Panc1 (cell line): ENCODE measurements around the gene CFAP299. TPM values are rescaled to one million over a fixed set of nuclear protein-coding genes. Genes with fewer than 3 reads are reported as not detected.

ENCODE experiments used
- ATAC-seq: fragments of 200-7000 bp; cut with Tn5 transposase; 2 replicates; pipeline ENCODE4 v1.9.1; 2020; ENCODE audit warnings: mild to moderate bottlenecking, moderate library complexity
- BruUV-seq: library from RNA; stranded (reverse); fragments of 400-500 nt; replicated peaks from 2 replicates; lab custom pipeline; 2021; lab: Mats Ljungman, UMichigan
- CTCF ChIA-PET: fragments of 300-600 bp; sonication (Branson Sonifier 250); formaldehyde crosslinking; loops from one replicate; lab custom pipeline; 2022; ENCODE audit warnings: antibody characterized with exemption; lab: Charles Lee
- POLR2A ChIA-PET: fragments of 300-600 bp; sonication (Branson Sonifier 250); formaldehyde crosslinking; loops from one replicate; lab custom pipeline; 2022; ENCODE audit warnings: antibody characterized with exemption; lab: Charles Lee
- DNase-seq: peaks from one replicate; pipeline ENCODE4 v3.0.0-alpha.2; 2010; ENCODE audit warnings: low read depth, low spot score
- H3K27ac ChIP-seq: 2 replicates; pipeline ENCODE4 v1.5.1; 2011; ENCODE audit warnings: mild to moderate bottlenecking, low read length, inconsistent platforms
- H3K27me3 ChIP-seq: fragments of 200-500 bp; sonication (Bioruptor generic); 2 replicates; pipeline ENCODE4 v1.6.0; 2014; ENCODE audit warnings: low read length, inconsistent platforms; ENCODE audit not compliant: control insufficient read depth, insufficient read depth
- H3K36me3 ChIP-seq: fragments of 200-500 bp; sonication (Bioruptor generic); 2 replicates; pipeline ENCODE4 v1.5.1; 2014; ENCODE audit warnings: inconsistent platforms, mild to moderate bottlenecking, low read length, moderate library complexity; ENCODE audit not compliant: control insufficient read depth, insufficient read depth
- H3K4me1 ChIP-seq: 2 replicates; pipeline ENCODE4 v1.5.1; 2011; ENCODE audit warnings: inconsistent platforms, mild to moderate bottlenecking, low read length, moderate library complexity; ENCODE audit not compliant: control insufficient read depth, insufficient read depth
- H3K4me3 ChIP-seq, 2 experiments: 2 replicates each; pipeline ENCODE4 v1.5.1; 2011 to 2012; ENCODE audit warnings: low read depth in 2 of 2, low read length in 2 of 2, mild to moderate bottlenecking in 2 of 2, inconsistent platforms in 1 of 2, moderate library complexity in 1 of 2
- H3K9me3 ChIP-seq: fragments of 200-500 bp; sonication (Bioruptor generic); 2 replicates; pipeline ENCODE4 v1.5.1; 2014; ENCODE audit warnings: low read depth, mild to moderate bottlenecking, inconsistent platforms, low read length, moderate library complexity; ENCODE audit not compliant: control insufficient read depth, insufficient read depth
- POLR2AphosphoS5 ChIP-seq: IDR thresholded peaks from 2 replicates; pipeline ENCODE4 v1.6.1; 2012; ENCODE audit warnings: mild to moderate bottlenecking, low read depth, low read length, moderate library complexity
- SIN3A ChIP-seq: IDR thresholded peaks from 2 replicates; pipeline ENCODE4 v1.6.1; 2012; ENCODE audit warnings: low read depth, mild to moderate bottlenecking, low read length, moderate library complexity, borderline replicate concordance; ENCODE audit not compliant: insufficient read depth
- TCF7L2 ChIP-seq: IDR thresholded peaks from 2 replicates; pipeline ENCODE4 v1.6.1; 2011; ENCODE audit warnings: mild to moderate bottlenecking, low read depth, low read length, inconsistent platforms
- in situ Hi-C: cut with HindIII; loops from 2 replicates; pipeline ENCODE4 v1.10.0; 2016; ENCODE audit warnings: low sequenced_read_pairs, low pct_unique_long_range_greater_than_20kb
- intact Hi-C: fragments of 100-400 bp; cut with micrococcal nuclease; formaldehyde crosslinking; loops from one replicate; pipeline ENCODE4 v1.10.0; 2022; ENCODE audit not compliant: unreplicated experiment
- total RNA-seq: library from RNA; stranded (reverse); gene quantifications from one replicate; pipeline ENCODE4 v1.2.1, GENCODE V29; 2021; ENCODE audit not compliant: unreplicated experiment
- TF ChIP-seq, protein P1 (sequence below): fragments of 450-650 bp; IDR thresholded peaks from 2 replicates; pipeline ENCODE4 v1.5.1; 2017; ENCODE audit warnings: mild to moderate bottlenecking
- TF ChIP-seq, protein P2 (sequence below), 2 experiments: IDR thresholded peaks; 2 replicates each; pipeline ENCODE4 v1.6.1; 2011 to 2012; ENCODE audit warnings: low read depth in 2 of 2, control low read depth in 1 of 2, low read length in 1 of 2, mild to moderate bottlenecking in 1 of 2, moderate library complexity in 1 of 2; ENCODE audit not compliant: insufficient read depth in 1 of 2

The CFAP299 gene
- total RNA-seq, 1 experiment from 2014 or later, result not detected

DNA sequence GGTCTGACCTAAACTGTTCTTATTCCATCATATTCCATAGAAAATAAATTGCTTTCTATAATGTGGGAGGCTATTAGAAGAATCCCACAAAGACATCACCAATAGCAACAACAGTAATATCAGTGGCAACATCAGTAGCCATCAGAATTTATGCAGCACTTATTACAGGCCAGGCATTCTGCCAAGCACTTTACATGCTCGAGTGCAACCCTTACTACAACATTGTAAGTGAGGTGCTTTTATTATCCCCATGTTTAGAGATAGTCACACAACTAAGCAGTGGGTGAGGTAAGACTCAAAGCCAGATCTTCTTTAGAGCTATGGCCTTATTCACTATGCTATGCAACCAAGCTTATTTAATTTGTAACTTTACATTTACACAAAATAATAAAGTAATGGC, 377.9 kb downstream of the CFAP299 start:
- CTCF ChIA-PET, result no interaction called here
- intact Hi-C loops (no loop called here), in situ Hi-C loops (no loop called here)
- ATAC-seq (no peak), DNase-seq (no peak)
- H3K9me3 ChIP-seq, result no peaks in the 10 kb centered on the region
- no peaks in the 10 kb centered on the region for H3K4me1 ChIP-seq
- H3K36me3 ChIP-seq, result no peaks in the 10 kb centered on the region
- BruUV-seq, result no TSS peak
- TF ChIP-seq SIN3A (no peak), TCF7L2 (no peak), POLR2AphosphoS5 (no peak)
- TF ChIP-seq, protein P1, sequence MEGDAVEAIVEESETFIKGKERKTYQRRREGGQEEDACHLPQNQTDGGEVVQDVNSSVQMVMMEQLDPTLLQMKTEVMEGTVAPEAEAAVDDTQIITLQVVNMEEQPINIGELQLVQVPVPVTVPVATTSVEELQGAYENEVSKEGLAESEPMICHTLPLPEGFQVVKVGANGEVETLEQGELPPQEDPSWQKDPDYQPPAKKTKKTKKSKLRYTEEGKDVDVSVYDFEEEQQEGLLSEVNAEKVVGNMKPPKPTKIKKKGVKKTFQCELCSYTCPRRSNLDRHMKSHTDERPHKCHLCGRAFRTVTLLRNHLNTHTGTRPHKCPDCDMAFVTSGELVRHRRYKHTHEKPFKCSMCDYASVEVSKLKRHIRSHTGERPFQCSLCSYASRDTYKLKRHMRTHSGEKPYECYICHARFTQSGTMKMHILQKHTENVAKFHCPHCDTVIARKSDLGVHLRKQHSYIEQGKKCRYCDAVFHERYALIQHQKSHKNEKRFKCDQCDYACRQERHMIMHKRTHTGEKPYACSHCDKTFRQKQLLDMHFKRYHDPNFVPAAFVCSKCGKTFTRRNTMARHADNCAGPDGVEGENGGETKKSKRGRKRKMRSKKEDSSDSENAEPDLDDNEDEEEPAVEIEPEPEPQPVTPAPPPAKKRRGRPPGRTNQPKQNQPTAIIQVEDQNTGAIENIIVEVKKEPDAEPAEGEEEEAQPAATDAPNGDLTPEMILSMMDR, result no peak
- TF ChIP-seq, protein P2, sequence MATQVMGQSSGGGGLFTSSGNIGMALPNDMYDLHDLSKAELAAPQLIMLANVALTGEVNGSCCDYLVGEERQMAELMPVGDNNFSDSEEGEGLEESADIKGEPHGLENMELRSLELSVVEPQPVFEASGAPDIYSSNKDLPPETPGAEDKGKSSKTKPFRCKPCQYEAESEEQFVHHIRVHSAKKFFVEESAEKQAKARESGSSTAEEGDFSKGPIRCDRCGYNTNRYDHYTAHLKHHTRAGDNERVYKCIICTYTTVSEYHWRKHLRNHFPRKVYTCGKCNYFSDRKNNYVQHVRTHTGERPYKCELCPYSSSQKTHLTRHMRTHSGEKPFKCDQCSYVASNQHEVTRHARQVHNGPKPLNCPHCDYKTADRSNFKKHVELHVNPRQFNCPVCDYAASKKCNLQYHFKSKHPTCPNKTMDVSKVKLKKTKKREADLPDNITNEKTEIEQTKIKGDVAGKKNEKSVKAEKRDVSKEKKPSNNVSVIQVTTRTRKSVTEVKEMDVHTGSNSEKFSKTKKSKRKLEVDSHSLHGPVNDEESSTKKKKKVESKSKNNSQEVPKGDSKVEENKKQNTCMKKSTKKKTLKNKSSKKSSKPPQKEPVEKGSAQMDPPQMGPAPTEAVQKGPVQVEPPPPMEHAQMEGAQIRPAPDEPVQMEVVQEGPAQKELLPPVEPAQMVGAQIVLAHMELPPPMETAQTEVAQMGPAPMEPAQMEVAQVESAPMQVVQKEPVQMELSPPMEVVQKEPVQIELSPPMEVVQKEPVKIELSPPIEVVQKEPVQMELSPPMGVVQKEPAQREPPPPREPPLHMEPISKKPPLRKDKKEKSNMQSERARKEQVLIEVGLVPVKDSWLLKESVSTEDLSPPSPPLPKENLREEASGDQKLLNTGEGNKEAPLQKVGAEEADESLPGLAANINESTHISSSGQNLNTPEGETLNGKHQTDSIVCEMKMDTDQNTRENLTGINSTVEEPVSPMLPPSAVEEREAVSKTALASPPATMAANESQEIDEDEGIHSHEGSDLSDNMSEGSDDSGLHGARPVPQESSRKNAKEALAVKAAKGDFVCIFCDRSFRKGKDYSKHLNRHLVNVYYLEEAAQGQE (IDR thresholded peaks at IDR 0.05; ENCODE audit: insufficient read depth in 1 of 2, low read depth in 2 of 2, low read length in 1 of 2), result no peak
- no peaks in the 10 kb centered on the region for H3K27me3 ChIP-seq
- POLR2A ChIA-PET, result no interaction called here
- no peak overlapping the region for H3K27ac ChIP-seq
- H3K4me3 ChIP-seq, result no peak overlapping the region

DNA sequence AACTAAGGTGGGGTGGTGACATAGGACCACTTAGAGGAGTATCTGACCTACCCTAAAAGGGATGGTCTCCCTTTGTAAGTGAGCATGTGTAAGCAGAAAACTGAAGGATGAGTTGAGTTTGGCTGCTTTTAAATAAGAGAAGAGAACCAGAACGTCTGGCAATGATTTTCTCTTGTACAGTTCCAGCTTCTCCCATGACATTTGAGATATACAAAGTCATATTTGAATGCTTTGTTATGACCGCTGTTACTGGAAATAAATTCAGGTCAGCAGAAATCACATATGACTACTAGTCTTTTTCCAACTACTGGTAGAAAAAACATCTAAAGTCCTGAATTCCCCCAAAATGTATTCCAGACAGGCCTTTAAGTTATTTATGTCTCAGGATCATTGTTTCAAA, 381.7 kb downstream of the CFAP299 start:
- BruUV-seq, result no TSS peak
- TF ChIP-seq SIN3A, result no peak
- TF ChIP-seq, protein P1, result no peak
- ATAC-seq (no peak), DNase-seq (no peak)
- ChIA-PET CTCF (no interaction called here), POLR2A (no interaction called here)
- in situ Hi-C loops, result no loop called here
- Histone ChIP-seq H3K4me1 (no peaks in the 10 kb centered on the region), H3K9me3 (no peaks in the 10 kb centered on the region), H3K4me3 (no peak overlapping the region), H3K36me3 (no peaks in the 10 kb centered on the region), H3K27me3 (no peaks in the 10 kb centered on the region), H3K27ac (no peak overlapping the region)
- intact Hi-C loops, result no loop called here

DNA sequence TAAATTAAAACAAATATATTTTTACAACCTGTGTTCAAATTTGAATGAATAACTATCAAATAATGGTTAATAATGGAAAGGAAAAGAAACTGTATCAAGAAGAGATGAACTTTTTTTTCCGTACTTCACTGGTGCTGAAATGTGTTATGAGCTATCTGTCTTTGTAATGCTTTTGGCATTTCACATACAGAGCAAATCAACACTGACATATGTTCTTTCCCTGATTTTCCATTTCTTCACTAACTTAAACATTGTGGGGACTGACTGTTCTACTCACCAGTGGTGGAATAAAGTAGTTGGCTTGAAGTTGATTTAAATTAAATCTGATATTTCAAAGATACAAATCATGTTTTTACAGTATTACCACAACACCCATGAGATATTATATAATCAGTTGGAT, 390.9 kb downstream of the CFAP299 start:
- no TSS peak for BruUV-seq
- no peak for ATAC-seq
- Histone ChIP-seq H3K9me3 (no peaks in the 10 kb centered on the region), H3K36me3 (no peaks in the 10 kb centered on the region), H3K4me3 (no peak overlapping the region), H3K27ac (no peak overlapping the region), H3K4me1 (no peaks in the 10 kb centered on the region), H3K27me3 (no peaks in the 10 kb centered on the region)
- CTCF ChIA-PET, result no interaction called here
- no peak for DNase-seq
- intact Hi-C loops, result no loop called here
- POLR2A ChIA-PET, result no interaction called here
- in situ Hi-C loops, result no loop called here
- TF ChIP-seq, protein P2 (IDR thresholded peaks at IDR 0.05; ENCODE audit: insufficient read depth in 1 of 2, low read depth in 2 of 2, low read length in 1 of 2), result no peak
- no peak for TF ChIP-seq TCF7L2
- TF ChIP-seq POLR2AphosphoS5, result no peak
- TF ChIP-seq, protein P1, result no peak
- TF ChIP-seq SIN3A, result no peak
